ENCODE data around the gene ELOVL2.

Gene ELOVL2

GRCh38 chr6:10977231-10977968 lies 66.7 kb downstream of the ELOVL2 start:
- DNase-seq: no peak

- DNase-seq: no peak
These were observed 67.5 kb downstream of the ELOVL2 start for GRCh38 chr6:10976571-10976970.

- DNase-seq: no peak
These were observed 71.9 kb downstream of the ELOVL2 start for GRCh38 chr6:10972196-10972595.

- DNase-seq: no peak
These were observed 73.4 kb downstream of the ELOVL2 start for GRCh38 chr6:10970731-10971130.

GRCh38 chr6:10968776-10969175 lies 75.3 kb downstream of the ELOVL2 start:
- DNase-seq: no peak

- DNase-seq: no peak
These were observed 79.4 kb downstream of the ELOVL2 start for GRCh38 chr6:10964684-10965083.

GRCh38 chr6:10963113-10963512 lies 81.0 kb downstream of the ELOVL2 start:
- DNase-seq: no peak

GRCh38 chr6:10962673-10963072 lies 81.4 kb downstream of the ELOVL2 start:
- no peak for DNase-seq

- no peak for DNase-seq
These were observed 82.3 kb downstream of the ELOVL2 start for GRCh38 chr6:10961837-10962236.

- DNase-seq: no peak
These were observed 83.9 kb downstream of the ELOVL2 start for GRCh38 chr6:10960171-10960570.

GRCh38 chr6:10957414-10957886 lies 86.7 kb downstream of the ELOVL2 start:
- DNase-seq: no peak

GRCh38 chr6:10956776-10957175 lies 87.3 kb downstream of the ELOVL2 start:
- DNase-seq: no peak

- DNase-seq: peak; percentile 85
These were observed 89.5 kb downstream of the ELOVL2 start for GRCh38 chr6:10954590-10955010.

- DNase-seq: peak; percentile 53
These were observed 92.3 kb downstream of the ELOVL2 start for GRCh38 chr6:10951675-10952282.

- no peak for DNase-seq
These were observed 94.3 kb downstream of the ELOVL2 start for GRCh38 chr6:10949579-10950490.

- no peak for DNase-seq
These were observed 96.1 kb downstream of the ELOVL2 start for GRCh38 chr6:10947966-10948365.

GRCh38 chr6:10945845-10946244 lies 98.3 kb downstream of the ELOVL2 start:
- DNase-seq: no peak

GRCh38 chr6:10939840-10940239 lies 104.3 kb downstream of the ELOVL2 start:
- no peak for DNase-seq

GRCh38 chr6:10933126-10933525 lies 111.0 kb downstream of the ELOVL2 start:
- DNase-seq: no peak
